ENCODE results near the gene SRD5A2. TPM values are rescaled to one million over a fixed set of nuclear protein-coding genes. Genes with fewer than 3 reads are reported as not detected.

SRD5A2 gene
- total RNA-seq, 3 donors from 2014 or later, result not detected

- peaks cover 6% of the 10 kb centered on the region for H3K9me3 ChIP-seq
- H3K4me3 ChIP-seq, result no peak overlapping the region
- intact Hi-C loops (cut with DNase I, micrococcal nuclease), result no loop called here
- DNase-seq (no peak), ATAC-seq (no peak)
- H3K4me1 ChIP-seq (ENCODE audit: low read depth), result no peaks in the 10 kb centered on the region
- no peaks in the 10 kb centered on the region for H3K36me3 ChIP-seq (ENCODE audit: low read depth)
- TF ChIP-seq CTCF (IDR thresholded peaks at IDR 0.05), result no peak
These were observed 33.3 kb downstream of the SRD5A2 start for GRCh38 chr2:31547485-31547884.

GRCh38 chr2:31541853-31542252, 38.9 kb downstream of the SRD5A2 start:
- no peaks in the 10 kb centered on the region for H3K4me1 ChIP-seq (ENCODE audit: low read depth)
- H3K9me3 ChIP-seq, result peaks cover 6% of the 10 kb centered on the region
- intact Hi-C loops (cut with DNase I, micrococcal nuclease), result no loop called here
- DNase-seq, result no peak
- TF ChIP-seq CTCF (IDR thresholded peaks at IDR 0.05), result no peak
- no peak overlapping the region for H3K4me3 ChIP-seq
- ATAC-seq, result no peak
- H3K36me3 ChIP-seq (ENCODE audit: low read depth), result no peaks in the 10 kb centered on the region

GRCh38 chr2:31539505-31539904, 41.2 kb downstream of the SRD5A2 start:
- no peak for ATAC-seq
- no peak for TF ChIP-seq CTCF (IDR thresholded peaks at IDR 0.05)
- intact Hi-C loops (cut with DNase I, micrococcal nuclease), result no loop called here

DNA sequence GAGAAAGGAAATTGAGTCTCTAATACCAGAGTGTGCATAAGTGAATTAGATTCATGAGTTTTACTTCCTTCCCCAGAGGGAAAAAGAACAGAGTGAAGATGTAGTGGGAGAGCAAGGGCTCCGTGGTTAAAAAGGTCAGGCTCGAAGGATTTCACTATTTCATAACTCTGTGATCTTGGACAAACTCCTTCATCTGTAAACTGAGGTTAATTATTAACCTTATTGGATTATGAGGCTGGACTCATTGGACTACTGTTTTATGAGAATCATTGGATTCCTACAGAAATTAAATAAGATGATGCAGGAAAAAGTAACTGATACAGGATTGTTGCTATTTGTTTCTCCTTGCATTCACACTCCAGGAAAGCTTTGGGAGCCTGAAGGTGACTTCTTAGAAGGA, 45.0 kb downstream of the SRD5A2 start:
- Histone ChIP-seq H3K4me1 (ENCODE audit: low read depth) (no peaks in the 10 kb centered on the region), H3K36me3 (ENCODE audit: low read depth) (no peaks in the 10 kb centered on the region), H3K9me3 (no peaks in the 10 kb centered on the region), H3K4me3 (no peak overlapping the region)
- TF ChIP-seq CTCF (IDR thresholded peaks at IDR 0.05), result no peak
- DNase-seq (no peak), ATAC-seq (no peak)
- intact Hi-C loops (cut with DNase I, micrococcal nuclease), result no loop called here

More at GRCh38 chr2:31539505-31539904, 41.2 kb downstream of the SRD5A2 start:
- Histone ChIP-seq H3K4me1 (ENCODE audit: low read depth) (no peaks in the 10 kb centered on the region), H3K9me3 (peaks cover 6% of the 10 kb centered on the region), H3K36me3 (ENCODE audit: low read depth) (no peaks in the 10 kb centered on the region), H3K4me3 (no peak overlapping the region)
- DNase-seq, result no peak

GRCh38 chr2:31534636-31535035, 46.1 kb downstream of the SRD5A2 start:
- no peak for TF ChIP-seq CTCF (IDR thresholded peaks at IDR 0.05)
- intact Hi-C loops (cut with DNase I, micrococcal nuclease), result no loop called here

GRCh38 chr2:31533036-31533435, 47.7 kb downstream of the SRD5A2 start:
- Histone ChIP-seq H3K9me3 (no peaks in the 10 kb centered on the region), H3K36me3 (ENCODE audit: low read depth) (no peaks in the 10 kb centered on the region), H3K4me1 (ENCODE audit: low read depth) (no peaks in the 10 kb centered on the region), H3K4me3 (no peak overlapping the region)
- ATAC-seq (no peak), DNase-seq (no peak)
- TF ChIP-seq CTCF (IDR thresholded peaks at IDR 0.05), result no peak
- intact Hi-C loops (cut with DNase I, micrococcal nuclease), result no loop called here

More at GRCh38 chr2:31534636-31535035, 46.1 kb downstream of the SRD5A2 start:
- ATAC-seq (no peak), DNase-seq (no peak)
- H3K4me1 ChIP-seq (ENCODE audit: low read depth), result no peaks in the 10 kb centered on the region
- H3K36me3 ChIP-seq (ENCODE audit: low read depth), result no peaks in the 10 kb centered on the region
- no peak overlapping the region for H3K4me3 ChIP-seq
- no peaks in the 10 kb centered on the region for H3K9me3 ChIP-seq
